Upper lobe of left lung (tissue), 4 donors: ENCODE measurements around the gene GABBR1.

ENCODE experiments used
- CTCF ChIP-seq, 6 experiments: fragments of 450-650 bp in 4 of 6; fragments of 200-600 bp in 2 of 6; sonication (generic) in 2 of 6; IDR thresholded peaks; one replicate each; pipeline ENCODE4 v1.5.1; 2016 to 2019; ENCODE audit warnings: antibody characterized with exemption in 6 of 6
- EP300 ChIP-seq, 4 donors: sonication (generic); formaldehyde crosslinking; IDR thresholded peaks; one replicate each; pipeline ENCODE4 v1.5.1; 2017; ENCODE audit warnings: antibody characterized with exemption in 4 of 4, control low read depth in 2 of 4
- POLR2A ChIP-seq, 4 donors: fragments of 450-650 bp; IDR thresholded peaks; one replicate each; pipeline ENCODE4 v1.5.1; 2016 to 2017; ENCODE audit warnings: antibody characterized with exemption in 4 of 4, mild to moderate bottlenecking in 2 of 4
- POLR2AphosphoS5 ChIP-seq, 2 donors: sonication (generic); formaldehyde crosslinking; IDR thresholded peaks; one replicate each; pipeline ENCODE4 v1.5.1; 2017; ENCODE audit warnings: antibody characterized with exemption in 2 of 2

DNA sequence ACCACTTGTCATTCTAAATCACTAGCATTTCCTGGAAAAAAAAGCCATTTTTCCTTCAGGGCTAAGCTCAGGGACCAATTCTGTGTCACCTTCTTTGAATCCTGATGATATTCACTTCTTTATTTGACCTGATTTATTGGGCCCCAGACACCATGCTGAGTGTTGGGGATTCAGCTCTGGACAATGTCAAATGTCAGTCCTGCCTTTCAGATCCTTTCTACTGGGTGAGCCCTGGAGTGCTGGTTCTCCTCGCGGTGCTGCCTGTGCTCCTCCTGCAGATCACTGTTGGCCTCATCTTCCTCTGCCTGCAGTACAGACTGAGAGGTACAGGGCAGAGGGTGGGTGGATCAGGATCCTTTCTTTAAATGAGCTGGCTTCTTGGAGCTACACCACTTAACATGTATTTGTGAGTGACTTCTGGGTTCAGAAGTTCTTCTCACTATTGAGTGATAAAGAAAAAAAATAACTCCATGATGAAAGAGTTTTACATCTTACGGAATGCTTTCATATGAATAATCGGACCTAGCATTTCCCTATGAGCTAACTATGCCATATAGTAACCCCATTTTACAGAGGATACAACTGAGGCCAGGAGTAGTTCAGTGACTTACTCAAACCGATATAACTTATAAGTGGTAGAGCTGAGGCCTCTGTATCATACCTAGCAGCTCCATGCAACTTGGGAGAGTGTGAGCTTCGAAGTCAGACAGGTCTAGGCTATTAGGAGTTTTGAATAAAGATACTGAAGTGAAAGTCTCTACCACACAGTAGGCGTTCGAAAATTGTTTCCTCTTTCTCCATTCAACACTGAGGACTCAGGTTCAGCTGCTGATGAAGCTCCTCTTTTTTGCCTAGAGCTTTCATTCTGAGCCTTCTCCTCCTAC lies 33.2 kb upstream of the GABBR1 start:
- TF ChIP-seq CTCF (IDR thresholded peaks at IDR 0.05) (no peak), POLR2A (IDR thresholded peaks at IDR 0.05) (no peak), EP300 (IDR thresholded peaks at IDR 0.05) (no peak), POLR2AphosphoS5 (IDR thresholded peaks at IDR 0.05) (no peak)
